H9 (cell line): ENCODE results near the gene TMEM117. TPM values are rescaled to one million over a fixed set of nuclear protein-coding genes. Genes with fewer than 3 reads are reported as not detected.

Experiments
- DNase-seq: peaks from one replicate; pipeline ENCODE4 v3.0.0-alpha.2; 2017
- H2AFZ ChIP-seq: one replicate; pipeline ENCODE4 v1.6.1; 2013; ENCODE audit warnings: mild to moderate bottlenecking, low read length, control low read depth, moderate library complexity
- H2AK5ac ChIP-seq: 2 replicates; pipeline ENCODE4 v1.6.1; 2013; ENCODE audit warnings: low read length, control low read depth, mixed read lengths; ENCODE audit not compliant: insufficient read length
- H2BK120ac ChIP-seq: one replicate; pipeline ENCODE4 v1.6.1; 2013; ENCODE audit warnings: low read depth, mild to moderate bottlenecking, low read length, control low read depth, inconsistent platforms; ENCODE audit not compliant: poor library complexity, severe bottlenecking
- H2BK12ac ChIP-seq: 2 replicates; pipeline ENCODE4 v1.6.1; 2013; ENCODE audit warnings: low read length, control low read depth, mixed read lengths, low read depth; ENCODE audit not compliant: insufficient read length
- H2BK15ac ChIP-seq: 2 replicates; pipeline ENCODE4 v1.6.1; 2013; ENCODE audit warnings: low read depth, low read length, control low read depth
- H2BK20ac ChIP-seq: one replicate; pipeline ENCODE4 v1.6.1; 2013; ENCODE audit warnings: low read depth, mild to moderate bottlenecking, low read length, control low read depth, inconsistent platforms; ENCODE audit not compliant: poor library complexity, severe bottlenecking
- H2BK5ac ChIP-seq: 2 replicates; pipeline ENCODE4 v1.6.1; 2013; ENCODE audit warnings: low read length, control low read depth, mixed read lengths; ENCODE audit not compliant: insufficient read length
- H3K14ac ChIP-seq: 2 replicates; pipeline ENCODE4 v1.6.1; 2013; ENCODE audit warnings: low read length, control low read depth; ENCODE audit not compliant: insufficient read depth
- H3K18ac ChIP-seq: 2 replicates; pipeline ENCODE4 v1.6.1; 2013; ENCODE audit warnings: low read depth, mild to moderate bottlenecking, mixed read lengths, low read length, control low read depth; ENCODE audit not compliant: insufficient read length
- H3K23ac ChIP-seq: 2 replicates; pipeline ENCODE4 v1.6.1; 2013; ENCODE audit warnings: low read length, control low read depth, mixed read lengths, low read depth; ENCODE audit not compliant: insufficient read length
- H3K23me2 ChIP-seq: 2 replicates; pipeline ENCODE4 v1.6.1; 2013; ENCODE audit warnings: low read depth, mild to moderate bottlenecking, mixed read lengths, low read length, control low read depth; ENCODE audit not compliant: insufficient read length, poor library complexity, severe bottlenecking
- H3K27ac ChIP-seq: 2 replicates; pipeline ENCODE4 v1.5.1; 2013; ENCODE audit warnings: low read length, control low read depth, mixed read lengths, low read depth; ENCODE audit not compliant: insufficient read length
- H3K27me3 ChIP-seq: 2 replicates; pipeline ENCODE4 v1.6.1; 2013; ENCODE audit warnings: low read length, control low read depth, inconsistent platforms; ENCODE audit not compliant: insufficient read depth
- H3K4ac ChIP-seq: 2 replicates; pipeline ENCODE4 v1.6.1; 2013; ENCODE audit warnings: low read depth, mild to moderate bottlenecking, control low read depth, inconsistent platforms, low read length, moderate library complexity
- H3K4me1 ChIP-seq: 2 replicates; pipeline ENCODE4 v1.6.1; 2013; ENCODE audit warnings: low read length, control low read depth, inconsistent platforms; ENCODE audit not compliant: insufficient read depth
- H3K4me2 ChIP-seq: 2 replicates; pipeline ENCODE4 v1.6.1; 2013; ENCODE audit warnings: low read length, control low read depth, mixed read lengths; ENCODE audit not compliant: insufficient read length, insufficient read depth
- H3K56ac ChIP-seq: 2 replicates; pipeline ENCODE4 v1.6.1; 2013; ENCODE audit warnings: low read depth, mild to moderate bottlenecking, mixed read lengths, low read length, control low read depth; ENCODE audit not compliant: insufficient read length
- H3K79me1 ChIP-seq: 2 replicates; pipeline ENCODE4 v1.6.1; 2013; ENCODE audit warnings: low read depth, mild to moderate bottlenecking, moderate library complexity, low read length, control low read depth, inconsistent platforms; ENCODE audit not compliant: insufficient read depth, poor library complexity, severe bottlenecking
- H3K79me2 ChIP-seq: 2 replicates; pipeline ENCODE4 v1.6.1; 2013; ENCODE audit warnings: low read length, control low read depth, inconsistent platforms; ENCODE audit not compliant: insufficient read depth
- H3K9ac ChIP-seq: 2 replicates; pipeline ENCODE4 v1.6.1; 2013; ENCODE audit warnings: low read length, control low read depth, mixed read lengths; ENCODE audit not compliant: insufficient read length; ENCODE audit errors: extremely low read depth
- H3K9me3 ChIP-seq: one replicate; pipeline ENCODE4 v1.6.1; 2013; ENCODE audit warnings: low read depth, low read length, inconsistent platforms; ENCODE audit not compliant: control insufficient read depth
- H3T11ph ChIP-seq: one replicate; pipeline ENCODE4 v1.6.1; 2013; ENCODE audit warnings: mild to moderate bottlenecking, low read length, control low read depth, inconsistent platforms
- H4K20me1 ChIP-seq: one replicate; pipeline ENCODE4 v1.6.1; 2013; ENCODE audit not compliant: control insufficient read depth, insufficient read length, insufficient read depth
- H4K5ac ChIP-seq: 2 replicates; pipeline ENCODE4 v1.6.1; 2013; ENCODE audit warnings: low read depth, mild to moderate bottlenecking, mixed read lengths, low read length, control low read depth; ENCODE audit not compliant: insufficient read length
- H4K8ac ChIP-seq: replicated peaks from 2 replicates; pipeline ENCODE4 v1.6.1; 2013; ENCODE audit warnings: low read length, control low read depth, mixed read lengths, low read depth; ENCODE audit not compliant: insufficient read length
- H4K91ac ChIP-seq: 2 replicates; pipeline ENCODE4 v1.6.1; 2013; ENCODE audit warnings: low read depth, mild to moderate bottlenecking, moderate library complexity, mixed read lengths, low read length, control low read depth; ENCODE audit not compliant: insufficient read length
- H3K27ac Mint-ChIP-seq, 3 experiments: 2 replicates in 2 of 3; 3 replicates in 1 of 3; pipeline ENCODE4 v1.8.0; 2020 to 2021; ENCODE audit warnings: mixed read lengths in 3 of 3, mild to moderate bottlenecking in 1 of 3, moderate library complexity in 1 of 3
- H3K27me3 Mint-ChIP-seq: 2 replicates; pipeline ENCODE4 v1.8.0; 2021; ENCODE audit warnings: low read depth, mild to moderate bottlenecking, moderate library complexity, mixed read lengths
- H3K36me3 Mint-ChIP-seq, 3 experiments: 2 replicates in 2 of 3; 3 replicates in 1 of 3; pipeline ENCODE4 v1.8.0; 2020 to 2021; ENCODE audit warnings: low read depth in 3 of 3, mixed read lengths in 3 of 3; ENCODE audit not compliant: insufficient read depth in 1 of 3
- H3K4me1 Mint-ChIP-seq, 2 experiments: 2 replicates each; pipeline ENCODE4 v1.8.0; 2020; ENCODE audit warnings: mixed read lengths in 2 of 2
- H3K4me3 Mint-ChIP-seq, 2 experiments: 2 replicates in 1 of 2; 3 replicates in 1 of 2; pipeline ENCODE4 v1.8.0; 2020 to 2021; ENCODE audit warnings: mild to moderate bottlenecking in 2 of 2, mixed read lengths in 2 of 2, moderate library complexity in 1 of 2
- H3K9me3 Mint-ChIP-seq, 2 experiments: 2 replicates in 1 of 2; 3 replicates in 1 of 2; pipeline ENCODE4 v1.8.0; 2020; ENCODE audit warnings: mild to moderate bottlenecking in 2 of 2, mixed read lengths in 2 of 2, moderate library complexity in 1 of 2
- CTCF ChIP-seq: fragments of 200-600 bp; sonication (generic); conservative IDR thresholded peaks from 3 replicates; pipeline ENCODE4 v1.8.0; 2021; ENCODE audit warnings: antibody characterized with exemption, mild to moderate bottlenecking
- WGBS: extraction: QIAGEN DNeasy Blood & Tissue Kit; methylation state at CpG from one replicate; pipeline ENCODE4 v1.1.7; 2013; ENCODE audit warnings: missing lambda C conversion rate, low lambda C conversion rate, mixed read lengths; ENCODE audit not compliant: insufficient read length; ENCODE audit errors: extremely low coverage; 5-methylcytosine and 5-hydroxymethylcytosine counted together
- total RNA-seq: library from RNA; stranded (reverse); gene quantifications from 2 replicates; pipeline ENCODE4 v1.2.1, GENCODE V29; 2021

TMEM117 gene
- total RNA-seq, 1 experiment from 2014 or later, result 1.7 TPM

GRCh38 chr12:44224399-44225148 is 388.7 kb downstream of the TMEM117 start:
- Mint-ChIP-seq H3K4me3 (no peak overlapping the region), H3K9me3 (no peaks in the 10 kb centered on the region), H3K36me3 (no peaks in the 10 kb centered on the region; a peak in 1 of 7 replicates), H3K27me3 (no peaks in the 10 kb centered on the region), H3K27ac (peak overlapping the region in 2 of 3 experiments; percentile 12 to 34; a peak in 2 of 7 replicates), H3K4me1 (peaks cover 6% of the 10 kb centered on the region in 2 experiments; a peak in 3 of 4 replicates)
- H2AK5ac ChIP-seq, result no peak overlapping the region
- H4K91ac ChIP-seq, result no peak overlapping the region
- no peaks in the 10 kb centered on the region for H3K79me1 ChIP-seq
- no peak overlapping the region for H4K8ac ChIP-seq
- H2BK15ac ChIP-seq, result no peak overlapping the region
- H3T11ph ChIP-seq, result no peak overlapping the region
- WGBS, result no CpG with 5 or more reads among the region's 4 CpGs
- H3K4me1 ChIP-seq, result no peaks in the 10 kb centered on the region
- H3K27ac ChIP-seq, result no peak overlapping the region
- H3K23ac ChIP-seq, result no peak overlapping the region
- no peak overlapping the region for H2AFZ ChIP-seq
- no peak overlapping the region for H2BK20ac ChIP-seq
- no peak overlapping the region for H3K56ac ChIP-seq
- no peak overlapping the region for H2BK5ac ChIP-seq
- H3K9ac ChIP-seq, result no peak overlapping the region
- no peak overlapping the region for H3K18ac ChIP-seq
- H2BK120ac ChIP-seq, result no peak overlapping the region
- no peaks in the 10 kb centered on the region for H3K79me2 ChIP-seq
- no peak overlapping the region for H2BK12ac ChIP-seq
- H3K9me3 ChIP-seq, result no peaks in the 10 kb centered on the region
- H3K4ac ChIP-seq, result no peak overlapping the region
- DNase-seq, result no peak
- no peak overlapping the region for H4K5ac ChIP-seq
- TF ChIP-seq CTCF, result no peak
- H3K23me2 ChIP-seq, result no peaks in the 10 kb centered on the region
- no peak overlapping the region for H3K14ac ChIP-seq
- H4K20me1 ChIP-seq, result no peaks in the 10 kb centered on the region
- no peaks in the 10 kb centered on the region for H3K27me3 ChIP-seq
- H3K4me2 ChIP-seq, result no peak overlapping the region
